PFSK-1 (cell line): ENCODE data around the gene TFF2.

Experiments used
- FOXP2 ChIP-seq: optimal IDR thresholded peaks from 2 replicates; pipeline ENCODE3; 2011; ENCODE audit warnings: borderline replicate concordance, control low read depth, inconsistent platforms; ENCODE audit not compliant: insufficient read depth; ENCODE audit errors: extremely low read length, extremely low read depth
- POLR2AphosphoS5 ChIP-seq: IDR thresholded peaks from 2 replicates; pipeline ENCODE4 v1.6.1; 2012; ENCODE audit warnings: low read depth, mild to moderate bottlenecking, control low read depth, low read length, moderate library complexity
- REST ChIP-seq, 2 experiments: IDR thresholded peaks; 2 replicates each; pipeline versions ENCODE4 v1.6.1 to v1.8.0; 2011 to 2012; ENCODE audit warnings: low read depth in 2 of 2, low read length in 2 of 2, control low read depth in 1 of 2, inconsistent platforms in 1 of 2, mild to moderate bottlenecking in 1 of 2, moderate library complexity in 1 of 2; ENCODE audit not compliant: insufficient read depth in 1 of 2
- SIN3A ChIP-seq: IDR thresholded peaks from 2 replicates; pipeline ENCODE4 v1.6.1; 2012; ENCODE audit warnings: mild to moderate bottlenecking, low read length, moderate library complexity, borderline replicate concordance; ENCODE audit not compliant: insufficient read depth
- TAF1 ChIP-seq: IDR thresholded peaks from 2 replicates; pipeline ENCODE4 v1.6.1; 2012; ENCODE audit warnings: low read length, control low read depth, borderline replicate concordance; ENCODE audit not compliant: insufficient read depth

TFF2 gene

DNA sequence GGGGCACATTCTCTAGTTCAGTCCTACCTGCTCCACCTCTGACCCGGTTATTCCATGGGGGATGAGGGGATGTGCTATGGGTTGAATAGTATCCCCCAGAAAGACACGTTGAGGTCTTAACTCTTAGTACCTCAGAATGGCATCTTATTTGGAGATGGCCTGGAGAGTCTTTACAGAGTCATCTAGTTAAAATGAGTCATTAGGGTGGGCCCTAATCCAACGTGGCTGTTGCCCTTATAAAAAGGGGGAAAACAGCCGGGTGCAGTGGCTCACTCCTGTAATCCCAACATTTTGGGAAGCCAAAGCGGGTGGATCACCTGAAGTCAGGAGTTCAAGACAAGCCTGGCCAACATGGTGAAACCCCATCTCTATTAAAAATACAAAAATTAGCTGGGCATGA lies 39.4 kb upstream of the TFF2 start:
- TF ChIP-seq FOXP2 = no peak
- no peak for TF ChIP-seq TAF1
- TF ChIP-seq REST (IDR thresholded peaks at IDR 0.05; ENCODE audit: insufficient read depth in 1 of 2, low read depth in 2 of 2, low read length in 2 of 2) = no peak
- TF ChIP-seq POLR2AphosphoS5 = no peak
- no peak for TF ChIP-seq SIN3A

DNA sequence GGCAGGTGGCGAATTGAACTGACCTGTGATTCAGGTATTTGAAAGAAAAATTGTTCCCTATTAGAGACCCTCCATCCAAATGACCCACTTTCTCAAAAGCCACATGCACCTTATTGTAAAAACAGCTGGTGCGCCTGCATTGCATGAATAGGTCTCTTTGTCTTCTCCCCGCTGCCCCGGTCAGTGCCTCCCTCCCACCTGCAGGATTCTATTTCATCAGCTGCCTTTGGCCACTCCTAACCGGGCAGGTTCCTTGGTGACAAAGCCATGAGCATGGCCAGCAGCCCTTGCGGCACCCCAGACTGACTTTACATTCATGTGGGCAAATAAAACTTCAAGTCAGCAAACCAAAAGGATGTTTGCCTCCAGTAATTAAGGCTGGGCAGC lies 38.6 kb upstream of the TFF2 start:
- no peak for TF ChIP-seq REST (IDR thresholded peaks at IDR 0.05; ENCODE audit: insufficient read depth in 1 of 2, low read depth in 2 of 2, low read length in 2 of 2)
- TF ChIP-seq TAF1 = no peak
- no peak for TF ChIP-seq SIN3A
- TF ChIP-seq FOXP2 = no peak

DNA sequence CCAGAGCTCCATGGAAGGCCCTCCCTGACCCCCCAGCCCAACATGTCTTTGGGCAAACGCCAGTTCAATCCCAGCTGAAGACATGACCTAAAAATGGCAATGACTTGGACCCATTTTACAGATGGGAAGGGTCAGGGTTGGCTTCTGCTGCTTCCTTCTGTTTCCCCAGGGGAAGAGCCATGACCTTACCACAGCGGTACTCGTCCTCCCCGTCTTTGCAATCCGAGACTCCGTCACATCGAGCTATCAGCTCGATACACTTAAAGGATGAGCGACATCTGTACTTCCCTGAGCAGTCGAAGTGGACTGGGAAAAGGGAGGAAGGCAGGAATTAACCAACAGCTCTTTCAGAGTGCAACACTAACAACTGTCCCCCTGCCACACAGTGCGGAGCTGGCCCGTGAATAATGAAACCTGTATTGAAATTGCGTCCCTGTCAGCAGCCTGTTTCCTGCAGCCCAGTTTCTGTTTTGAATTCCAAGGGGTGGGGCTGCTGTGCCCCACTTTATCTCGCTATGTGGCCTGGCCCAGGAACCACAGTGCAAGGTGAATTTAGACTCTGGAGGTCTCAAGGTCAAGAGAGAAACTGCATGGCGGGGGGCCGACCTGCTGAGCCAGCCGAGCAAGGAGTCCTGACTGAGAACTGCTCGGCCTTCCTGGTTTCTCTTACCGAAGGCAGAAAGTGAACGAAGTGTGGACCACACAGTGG lies 38.1 kb upstream of the TFF2 start:
- TF ChIP-seq TAF1 (no peak), FOXP2 (no peak)

DNA sequence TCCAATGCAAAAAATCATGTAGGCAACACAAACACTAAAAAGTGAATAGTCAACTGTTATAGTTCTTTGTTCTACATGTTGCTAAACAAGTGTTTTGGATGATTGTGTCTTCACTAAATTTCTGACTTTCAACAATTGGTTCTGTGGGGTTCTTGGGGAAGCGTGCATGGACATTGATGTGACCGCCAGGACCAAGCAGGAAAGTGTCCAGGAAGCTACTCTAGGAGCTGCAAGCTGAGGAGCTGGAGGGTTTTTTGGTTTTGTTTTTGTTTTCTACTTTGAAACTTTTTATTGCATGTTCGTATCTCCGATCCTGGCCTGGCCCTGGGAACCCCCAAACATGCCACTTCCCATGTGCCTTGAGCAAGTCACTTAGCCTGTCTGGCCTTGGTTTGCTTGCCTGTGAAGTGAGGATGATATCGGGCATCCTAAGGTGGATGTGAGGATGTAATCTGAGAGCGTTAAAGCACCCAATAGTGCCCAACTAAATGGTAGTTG lies 37.1 kb upstream of the TFF2 start:
- TF ChIP-seq TAF1 = no peak
- TF ChIP-seq SIN3A = no peak
- no peak for TF ChIP-seq POLR2AphosphoS5
- TF ChIP-seq REST (IDR thresholded peaks at IDR 0.05; ENCODE audit: insufficient read depth in 1 of 2, low read depth in 2 of 2, low read length in 2 of 2) = no peak
- no peak for TF ChIP-seq FOXP2

GRCh38 chr21:42387164-42387563 lies 36.4 kb upstream of the TFF2 start:
- no peak for TF ChIP-seq REST (IDR thresholded peaks at IDR 0.05; ENCODE audit: insufficient read depth in 1 of 2, low read depth in 2 of 2, low read length in 2 of 2)
- no peak for TF ChIP-seq SIN3A
- no peak for TF ChIP-seq FOXP2
- TF ChIP-seq POLR2AphosphoS5 = no peak
- no peak for TF ChIP-seq TAF1
